Common myeloid progenitor, CD34-positive (primary cell): Measurements from ENCODE around the gene P2RX6.
"Not testable (repeated sequence)": the region's sequence is repeated elsewhere in the genome, so short reads cannot be mapped to it uniquely, and the experiment has no call there.

Source experiments
- CTCF ChIA-PET: fragments of 350-600 bp; sonication (Branson Sonifier 250); formaldehyde crosslinking; loops from one replicate; lab custom pipeline; 2021; ENCODE audit warnings: antibody characterized with exemption; lab: Charles Lee
- POLR2A ChIA-PET: fragments of 350-600 bp; sonication (Branson Sonifier 250); formaldehyde crosslinking; loops from one replicate; lab custom pipeline; 2021; ENCODE audit warnings: antibody characterized with exemption; lab: Charles Lee
- DNase-seq, 3 donors: peaks; one replicate each; pipeline versions ENCODE4 v3.0.0 to v3.0.0-alpha.2; 2013
- H3K27ac ChIP-seq, 2 experiments: 1 replicate in 1 of 2; 2 replicates in 1 of 2; pipeline ENCODE4 v1.7.0; 2013; ENCODE audit warnings: inconsistent platforms in 2 of 2, low read length in 2 of 2, mild to moderate bottlenecking in 2 of 2, low read depth in 1 of 2, moderate library complexity in 1 of 2; ENCODE audit not compliant: severe bottlenecking in 2 of 2, insufficient read depth in 1 of 2, poor library complexity in 1 of 2
- H3K27me3 ChIP-seq, 5 experiments: replicated peaks in 2 of 5; 1 replicate in 3 of 5; 2 replicates in 2 of 5; pipeline versions ENCODE4 v1.6.1 to v1.7.0; 2013; ENCODE audit warnings: low read length in 4 of 5, mild to moderate bottlenecking in 2 of 5, moderate library complexity in 2 of 5, inconsistent platforms in 1 of 5; ENCODE audit not compliant: insufficient read depth in 5 of 5, control insufficient read depth in 4 of 5
- H3K36me3 ChIP-seq, 4 experiments: 1 replicate in 2 of 4; 2 replicates in 2 of 4; pipeline versions ENCODE4 v1.6.1 to v1.7.0; 2013; ENCODE audit warnings: low read length in 3 of 4, control low read depth in 1 of 4, mild to moderate bottlenecking in 1 of 4; ENCODE audit not compliant: control insufficient read depth in 4 of 4, insufficient read depth in 4 of 4
- H3K4me1 ChIP-seq, 4 experiments: 1 replicate in 3 of 4; 2 replicates in 1 of 4; pipeline versions ENCODE4 v1.6.1 to v1.7.1; 2013; ENCODE audit warnings: low read length in 3 of 4, mild to moderate bottlenecking in 3 of 4, control low read depth in 1 of 4, inconsistent platforms in 1 of 4, moderate library complexity in 1 of 4; ENCODE audit not compliant: control insufficient read depth in 4 of 4, insufficient read depth in 4 of 4; ENCODE audit errors: control extremely low read depth in 1 of 4
- H3K4me3 ChIP-seq, 7 experiments: 1 replicate in 4 of 7; 2 replicates in 3 of 7; pipeline versions ENCODE4 v1.5.1 to v1.7.0; 2013; ENCODE audit warnings: mild to moderate bottlenecking in 7 of 7, low read length in 6 of 7, moderate library complexity in 6 of 7, inconsistent platforms in 2 of 7, low read depth in 2 of 7, control low read depth in 1 of 7; ENCODE audit not compliant: insufficient read depth in 4 of 7, control insufficient read depth in 1 of 7; ENCODE audit errors: extremely low read depth in 1 of 7
- H3K9me3 ChIP-seq, 5 experiments: 1 replicate in 4 of 5; 2 replicates in 1 of 5; pipeline versions ENCODE4 v1.6.1 to v1.7.1; 2013; ENCODE audit warnings: low read length in 4 of 5, mild to moderate bottlenecking in 2 of 5, inconsistent platforms in 1 of 5, low read depth in 1 of 5, moderate library complexity in 1 of 5; ENCODE audit not compliant: control insufficient read depth in 4 of 5, insufficient read depth in 2 of 5; ENCODE audit errors: control extremely low read depth in 1 of 5
- WGBS: methylation state at CpG from one replicate; pipeline ENCODE4 v1.1.5; 2013; ENCODE audit not compliant: insufficient coverage; 5-methylcytosine and 5-hydroxymethylcytosine counted together

Gene P2RX6

DNA sequence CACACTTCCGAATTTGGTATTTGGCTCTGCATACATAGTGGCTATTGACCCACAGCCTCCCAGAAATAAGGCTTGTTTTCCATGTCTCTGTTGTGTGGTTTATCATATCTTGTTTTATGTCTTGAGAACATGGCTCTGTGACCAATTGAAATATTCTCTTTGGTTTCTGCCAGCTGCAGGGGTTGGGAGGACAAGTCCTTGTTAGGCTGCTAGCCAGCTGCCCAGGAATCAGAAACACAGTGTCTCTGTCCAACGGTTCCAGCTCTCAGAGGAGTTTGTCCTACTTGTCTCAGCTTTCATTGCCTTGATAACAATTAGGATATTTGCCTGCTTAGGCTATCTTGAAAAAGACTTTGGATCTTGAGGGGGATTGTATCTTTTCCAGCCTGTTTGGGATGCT, 23.4 kb downstream of the P2RX6 start:
- 100% methylated on average over 1 of the region's 2 CpGs for WGBS
- ChIA-PET CTCF (interaction anchor here (1.1 to 2.3 kb wide), 2 partner anchors 9 to 17 kb away, joined by 4 to 8 read pairs; no protein-coding TSS in a partner anchor), POLR2A (no interaction called here)
- DNase-seq, result no peak
- peaks cover 0 to 2% (median 0%) of the 10 kb centered on the region in 4 experiments for H3K4me1 ChIP-seq
- no peaks in the 10 kb centered on the region for H3K36me3 ChIP-seq
- peaks cover 0 to 9% (median 0%) of the 10 kb centered on the region in 5 experiments for H3K27me3 ChIP-seq
- no peaks in the 10 kb centered on the region for H3K9me3 ChIP-seq
- no peak overlapping the region for H3K4me3 ChIP-seq
- no peak overlapping the region for H3K27ac ChIP-seq

DNA sequence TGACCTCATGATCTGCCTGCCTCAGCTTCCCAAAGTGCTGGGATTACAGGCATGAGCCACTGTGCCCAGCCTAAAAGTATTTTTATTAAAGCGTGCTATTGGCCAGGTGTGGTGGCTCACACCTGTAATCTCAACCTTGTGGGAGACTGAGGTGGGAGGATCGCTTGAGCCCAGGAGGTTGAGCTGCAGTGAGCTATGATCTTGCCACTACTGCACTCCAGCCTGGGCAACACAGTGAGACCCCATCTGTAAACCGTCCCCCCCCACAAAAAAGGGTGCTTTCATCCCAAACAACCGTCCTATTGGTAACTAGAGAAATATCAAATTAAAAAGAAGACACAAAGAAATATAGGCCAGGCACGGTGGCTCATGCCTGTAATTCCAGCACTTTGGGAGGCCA, 24.2 kb downstream of the P2RX6 start:
- 91% methylated on average over 4 of the region's 5 CpGs for WGBS
- H3K9me3 ChIP-seq, POLR2A ChIA-PET, H3K27me3 ChIP-seq, H3K4me1 ChIP-seq, H3K27ac ChIP-seq, H3K36me3 ChIP-seq, H3K4me3 ChIP-seq, DNase-seq: not testable (repeated sequence)
- CTCF ChIA-PET, result interaction anchor here (2.3 kb wide), 1 partner anchor 18 kb away, joined by 8 read pairs; no protein-coding TSS in a partner anchor

DNA sequence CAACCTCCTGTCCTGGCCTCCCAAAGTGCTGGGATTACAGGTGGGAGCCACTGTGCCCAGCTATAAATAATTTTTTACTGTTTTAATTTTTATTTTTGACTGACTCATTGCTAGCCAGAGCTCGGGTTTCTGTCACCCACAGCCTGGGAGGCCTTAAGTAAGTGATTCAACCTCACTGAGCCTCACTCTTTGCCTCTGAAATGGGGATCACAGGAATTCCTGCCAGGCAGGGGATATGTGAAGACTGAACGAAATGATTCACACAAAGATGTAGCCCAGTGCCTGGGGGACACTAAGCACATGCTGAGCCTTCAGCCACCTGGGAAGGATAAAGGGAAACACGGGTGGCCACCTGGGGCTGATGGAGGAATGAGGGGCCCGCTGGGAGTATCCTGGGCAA, 27.0 kb downstream of the P2RX6 start:
- Histone ChIP-seq H3K9me3 (no peaks in the 10 kb centered on the region), H3K36me3 (no peaks in the 10 kb centered on the region), H3K27ac (no peak overlapping the region), H3K4me3 (no peak overlapping the region), H3K4me1 (peaks cover 0 to 27% (median 21%) of the 10 kb centered on the region in 4 experiments), H3K27me3 (peaks cover 0 to 7% (median 0%) of the 10 kb centered on the region in 5 experiments)
- CTCF ChIA-PET, result no interaction called here
- POLR2A ChIA-PET, result no interaction called here
- 97% methylated on average over 4 of the region's 4 CpGs for WGBS
- no peak for DNase-seq

DNA sequence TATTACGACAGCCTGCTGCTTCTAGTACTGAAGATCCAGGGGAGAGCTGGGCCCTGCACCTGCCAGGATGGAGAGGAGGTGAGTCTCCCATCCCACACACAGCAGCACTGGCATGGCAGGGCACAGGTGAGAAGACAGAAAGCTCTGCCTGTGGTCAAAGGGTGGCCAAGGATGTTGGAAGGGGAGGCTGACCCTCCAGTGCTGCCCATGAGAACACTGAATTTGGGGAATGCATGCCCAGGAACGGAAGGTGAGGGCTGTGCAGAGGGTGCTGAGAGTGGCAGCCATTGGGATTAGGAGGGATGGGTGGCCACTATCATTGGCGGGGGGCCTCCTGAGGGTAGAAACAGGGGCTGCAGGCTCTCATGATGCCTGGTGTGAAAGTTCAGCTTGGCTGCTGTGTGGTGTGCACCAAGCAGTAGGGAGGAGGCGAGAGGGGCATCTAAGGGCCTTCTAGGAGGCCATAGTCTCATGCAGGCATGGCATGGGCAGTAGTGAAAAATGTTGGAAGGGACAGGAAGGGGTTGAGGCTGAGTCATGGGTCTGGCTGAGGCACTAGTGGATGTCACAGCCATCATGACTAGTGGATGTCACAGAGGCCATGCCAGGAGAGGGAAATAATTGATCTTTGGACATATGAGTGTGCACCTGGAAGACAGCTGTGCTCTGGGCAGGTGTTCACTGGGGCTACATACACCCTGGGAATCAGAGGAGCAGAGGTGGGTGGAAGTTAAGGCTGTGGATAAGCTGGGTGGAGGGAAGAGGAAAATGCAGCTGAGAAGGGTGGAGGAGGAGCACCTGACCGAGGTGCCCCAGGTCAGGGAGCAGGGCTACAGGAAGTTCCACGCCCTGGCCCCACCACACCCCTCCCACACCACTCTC, 28.3 kb downstream of the P2RX6 start:
- no peak overlapping the region for H3K27ac ChIP-seq
- WGBS, result 100% methylated on average over 4 of the region's 6 CpGs
- peak in 2 of 3 donors; percentile 13 to 15 for DNase-seq
- H3K27me3 ChIP-seq, result peaks cover 0 to 10% (median 0%) of the 10 kb centered on the region in 5 experiments
- no peaks in the 10 kb centered on the region for H3K9me3 ChIP-seq
- ChIA-PET CTCF (interaction anchor here (0.8 to 1.9 kb wide), 3 partner anchors 20 to 40 kb away, joined by 3 to 4 read pairs (median 3); no protein-coding TSS in a partner anchor), POLR2A (no interaction called here)
- no peaks in the 10 kb centered on the region for H3K36me3 ChIP-seq
- H3K4me1 ChIP-seq, result peaks cover 0 to 27% (median 21%) of the 10 kb centered on the region in 4 experiments
- H3K4me3 ChIP-seq, result no peak overlapping the region

DNA sequence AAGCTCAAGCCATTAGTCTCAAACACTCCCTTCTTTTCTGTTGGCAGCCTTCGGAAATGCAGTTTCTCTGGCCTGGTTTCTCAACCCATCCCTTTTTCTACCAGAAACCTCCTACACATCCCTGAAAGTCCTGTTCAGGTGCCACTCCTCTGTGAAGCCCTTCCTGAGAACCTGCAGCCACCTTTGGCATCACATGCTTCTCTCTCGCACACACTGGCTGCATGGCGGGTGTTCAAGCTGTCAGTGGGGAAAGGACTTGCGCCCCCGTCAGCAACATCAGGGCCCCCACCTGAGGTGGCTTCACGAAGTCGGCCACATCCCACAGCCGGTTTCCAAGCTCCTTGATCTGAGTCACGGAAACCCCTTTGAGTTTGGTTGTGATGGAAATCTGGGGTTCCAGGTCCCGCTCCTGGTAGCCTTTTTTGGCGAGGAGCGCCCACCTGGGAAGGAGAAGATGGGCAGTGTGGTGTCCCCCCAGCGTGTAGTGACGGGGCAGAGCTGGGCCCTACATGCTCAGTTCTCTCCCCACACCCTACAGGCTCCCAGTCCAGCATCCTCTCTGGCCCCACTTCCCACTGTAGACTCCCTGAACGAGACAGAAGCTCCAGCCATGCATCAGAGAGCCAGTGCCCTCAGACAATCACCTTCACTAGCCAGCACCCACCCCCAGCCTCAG, 29.0 kb downstream of the P2RX6 start:
- H3K36me3 ChIP-seq, result no peaks in the 10 kb centered on the region
- no peaks in the 10 kb centered on the region for H3K9me3 ChIP-seq
- no peak overlapping the region for H3K4me3 ChIP-seq
- DNase-seq, result no peak
- CTCF ChIA-PET, result interaction anchor here (0.8 to 1.9 kb wide), 4 partner anchors 20 to 58 kb away, joined by 3 to 5 read pairs (median 4); no protein-coding TSS in a partner anchor
- peaks cover 0 to 27% (median 21%) of the 10 kb centered on the region in 4 experiments for H3K4me1 ChIP-seq
- peaks cover 0 to 10% (median 0%) of the 10 kb centered on the region in 5 experiments for H3K27me3 ChIP-seq
- no peak overlapping the region for H3K27ac ChIP-seq
- 93% methylated on average over 9 of the region's 15 CpGs for WGBS
- POLR2A ChIA-PET, result no interaction called here

DNA sequence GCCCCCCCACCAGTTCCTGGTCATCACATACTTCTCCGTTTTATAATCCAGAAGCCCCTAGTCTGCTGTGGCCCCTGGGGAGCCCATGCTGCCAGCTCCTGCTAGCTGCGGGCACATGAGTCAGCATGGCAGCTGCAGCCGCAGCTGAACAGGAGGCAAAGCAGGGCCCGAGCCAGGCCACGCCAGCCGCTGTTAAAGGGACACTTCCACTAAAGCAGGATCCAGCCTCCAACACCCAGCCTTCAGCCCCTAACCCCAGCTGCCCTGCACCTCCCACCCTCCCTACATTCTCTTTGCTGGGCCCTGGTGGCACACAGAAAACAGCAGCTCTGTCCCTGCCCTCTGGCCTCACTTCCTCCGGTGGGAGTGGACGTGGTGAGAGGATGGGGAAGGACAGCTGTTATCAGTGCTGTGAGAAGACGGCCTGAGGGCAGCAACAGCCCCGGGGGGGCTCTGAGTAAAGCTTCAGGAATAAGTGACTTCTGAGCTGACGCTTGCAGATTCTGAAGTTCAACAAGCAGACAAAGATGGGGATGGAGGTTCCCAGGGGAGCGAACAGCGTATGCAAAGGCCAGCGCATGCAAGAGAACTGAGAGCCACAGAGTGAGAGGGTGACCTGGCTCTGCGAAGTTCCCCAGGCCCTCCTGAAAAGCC, 30.1 kb downstream of the P2RX6 start:
- 12% methylated on average over 11 of the region's 15 CpGs for WGBS
- H3K27me3 ChIP-seq, result peaks cover 0 to 10% (median 0%) of the 10 kb centered on the region in 5 experiments
- no peak overlapping the region for H3K27ac ChIP-seq
- H3K4me1 ChIP-seq, result peaks cover 0 to 27% (median 21%) of the 10 kb centered on the region in 4 experiments
- peak; percentile 34 to 86 (median 84) for DNase-seq
- ChIA-PET POLR2A (interaction anchor here (0.5 kb wide), 1 partner anchor 8 kb away, joined by 4 read pairs; no protein-coding TSS in a partner anchor), CTCF (interaction anchor here (1.5 to 1.9 kb wide), 2 partner anchors 42 to 56 kb away, joined by 4 to 5 read pairs; no protein-coding TSS in a partner anchor)
- H3K4me3 ChIP-seq, result peak overlapping the region in 5 of 7 experiments; percentile 30 to 71 (median 43)
- no peaks in the 10 kb centered on the region for H3K9me3 ChIP-seq
- no peaks in the 10 kb centered on the region for H3K36me3 ChIP-seq
